ENCODE results near the gene AFAP1.
A peak's percentile ranks its signal among the peaks of the same experiment; 100 is the strongest.

The AFAP1 gene

DNA sequence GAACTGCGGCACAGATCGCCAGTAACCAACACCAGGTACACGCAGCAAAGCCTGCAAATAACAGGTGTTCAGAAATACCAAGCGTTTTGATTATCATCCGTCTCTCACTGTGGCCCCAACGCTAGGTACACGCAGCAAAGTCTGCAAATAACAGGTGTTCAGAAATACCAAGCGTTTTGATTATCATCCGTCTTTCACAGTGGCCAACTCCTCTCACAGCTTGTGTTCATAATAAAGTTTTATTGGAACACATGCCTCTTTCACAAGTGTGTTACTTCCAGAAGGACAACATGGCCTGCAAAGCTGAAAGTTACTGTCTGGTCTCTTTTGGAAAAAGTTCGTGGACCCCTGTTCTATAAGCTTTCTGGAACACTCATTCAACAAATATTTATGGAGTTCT is 153.1 kb downstream of the AFAP1 start:
- no peak for TF ChIP-seq FOXP2 (optimal IDR thresholded peaks at IDR 0.05; ENCODE audit: borderline replicate concordance, extremely low read depth, extremely low read length, insufficient read depth)
- no peak for TF ChIP-seq POLR2AphosphoS5 (IDR thresholded peaks at IDR 0.05; ENCODE audit: low read depth, low read length)
- TF ChIP-seq SIN3A (IDR thresholded peaks at IDR 0.05; ENCODE audit: borderline replicate concordance, insufficient read depth, low read length), result no peak
- TF ChIP-seq, protein P1, sequence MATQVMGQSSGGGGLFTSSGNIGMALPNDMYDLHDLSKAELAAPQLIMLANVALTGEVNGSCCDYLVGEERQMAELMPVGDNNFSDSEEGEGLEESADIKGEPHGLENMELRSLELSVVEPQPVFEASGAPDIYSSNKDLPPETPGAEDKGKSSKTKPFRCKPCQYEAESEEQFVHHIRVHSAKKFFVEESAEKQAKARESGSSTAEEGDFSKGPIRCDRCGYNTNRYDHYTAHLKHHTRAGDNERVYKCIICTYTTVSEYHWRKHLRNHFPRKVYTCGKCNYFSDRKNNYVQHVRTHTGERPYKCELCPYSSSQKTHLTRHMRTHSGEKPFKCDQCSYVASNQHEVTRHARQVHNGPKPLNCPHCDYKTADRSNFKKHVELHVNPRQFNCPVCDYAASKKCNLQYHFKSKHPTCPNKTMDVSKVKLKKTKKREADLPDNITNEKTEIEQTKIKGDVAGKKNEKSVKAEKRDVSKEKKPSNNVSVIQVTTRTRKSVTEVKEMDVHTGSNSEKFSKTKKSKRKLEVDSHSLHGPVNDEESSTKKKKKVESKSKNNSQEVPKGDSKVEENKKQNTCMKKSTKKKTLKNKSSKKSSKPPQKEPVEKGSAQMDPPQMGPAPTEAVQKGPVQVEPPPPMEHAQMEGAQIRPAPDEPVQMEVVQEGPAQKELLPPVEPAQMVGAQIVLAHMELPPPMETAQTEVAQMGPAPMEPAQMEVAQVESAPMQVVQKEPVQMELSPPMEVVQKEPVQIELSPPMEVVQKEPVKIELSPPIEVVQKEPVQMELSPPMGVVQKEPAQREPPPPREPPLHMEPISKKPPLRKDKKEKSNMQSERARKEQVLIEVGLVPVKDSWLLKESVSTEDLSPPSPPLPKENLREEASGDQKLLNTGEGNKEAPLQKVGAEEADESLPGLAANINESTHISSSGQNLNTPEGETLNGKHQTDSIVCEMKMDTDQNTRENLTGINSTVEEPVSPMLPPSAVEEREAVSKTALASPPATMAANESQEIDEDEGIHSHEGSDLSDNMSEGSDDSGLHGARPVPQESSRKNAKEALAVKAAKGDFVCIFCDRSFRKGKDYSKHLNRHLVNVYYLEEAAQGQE (IDR thresholded peaks at IDR 0.05; ENCODE audit: insufficient read depth in 1 of 2, low read depth in 2 of 2, low read length in 2 of 2), result no peak
- TF ChIP-seq TAF1 (IDR thresholded peaks at IDR 0.05; ENCODE audit: borderline replicate concordance, insufficient read depth, low read length), result no peak

DNA sequence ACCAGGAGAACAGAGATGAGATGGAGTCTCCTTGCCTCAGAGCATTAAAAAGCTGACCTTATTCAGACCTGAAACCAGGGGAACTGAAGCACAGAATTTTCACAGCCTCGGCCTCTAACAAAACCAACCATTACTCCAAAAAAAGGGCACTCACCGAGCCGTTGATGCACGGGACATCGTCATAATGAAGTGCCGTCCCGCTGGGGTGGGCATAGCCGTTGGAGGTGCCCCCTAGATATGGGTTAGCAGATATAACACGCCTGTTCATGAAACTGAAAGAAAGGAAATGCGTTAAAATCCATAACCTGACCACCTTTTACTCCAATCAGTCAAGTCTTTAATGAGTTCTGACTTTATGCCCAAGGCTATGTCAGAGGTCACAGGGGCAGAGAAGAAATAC is 153.6 kb downstream of the AFAP1 start:
- no peak for TF ChIP-seq SIN3A (IDR thresholded peaks at IDR 0.05; ENCODE audit: borderline replicate concordance, insufficient read depth, low read length)
- TF ChIP-seq POLR2AphosphoS5 (IDR thresholded peaks at IDR 0.05; ENCODE audit: low read depth, low read length), result no peak
- no peak for TF ChIP-seq FOXP2 (optimal IDR thresholded peaks at IDR 0.05; ENCODE audit: borderline replicate concordance, extremely low read depth, extremely low read length, insufficient read depth)
- no peak for TF ChIP-seq TAF1 (IDR thresholded peaks at IDR 0.05; ENCODE audit: borderline replicate concordance, insufficient read depth, low read length)
- TF ChIP-seq, protein P1 (IDR thresholded peaks at IDR 0.05; ENCODE audit: insufficient read depth in 1 of 2, low read depth in 2 of 2, low read length in 2 of 2), result no peak

DNA sequence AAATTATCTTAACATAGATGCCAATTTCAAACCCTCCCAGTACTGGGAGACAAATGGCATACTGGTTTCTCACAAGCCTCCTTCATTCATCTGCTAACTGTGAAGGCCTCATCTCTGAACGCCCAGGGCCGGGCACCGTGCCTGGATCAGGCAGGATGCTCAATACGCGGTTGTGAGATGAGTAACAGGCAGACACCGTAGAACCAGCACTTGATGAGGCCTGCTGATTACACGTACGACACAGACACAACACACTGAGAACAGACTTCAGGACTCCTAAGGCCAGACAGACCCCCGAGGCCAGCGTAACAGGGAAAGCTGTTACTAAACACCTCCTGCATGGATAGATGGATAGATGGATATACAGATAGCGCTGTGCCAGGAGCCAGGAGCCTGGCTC is 154.6 kb downstream of the AFAP1 start:
- TF ChIP-seq FOXP2 (optimal IDR thresholded peaks at IDR 0.05; ENCODE audit: borderline replicate concordance, extremely low read depth, extremely low read length, insufficient read depth), result peak; percentile 69
- TF ChIP-seq, protein P1 (IDR thresholded peaks at IDR 0.05; ENCODE audit: insufficient read depth in 1 of 2, low read depth in 2 of 2, low read length in 2 of 2), result no peak

DNA sequence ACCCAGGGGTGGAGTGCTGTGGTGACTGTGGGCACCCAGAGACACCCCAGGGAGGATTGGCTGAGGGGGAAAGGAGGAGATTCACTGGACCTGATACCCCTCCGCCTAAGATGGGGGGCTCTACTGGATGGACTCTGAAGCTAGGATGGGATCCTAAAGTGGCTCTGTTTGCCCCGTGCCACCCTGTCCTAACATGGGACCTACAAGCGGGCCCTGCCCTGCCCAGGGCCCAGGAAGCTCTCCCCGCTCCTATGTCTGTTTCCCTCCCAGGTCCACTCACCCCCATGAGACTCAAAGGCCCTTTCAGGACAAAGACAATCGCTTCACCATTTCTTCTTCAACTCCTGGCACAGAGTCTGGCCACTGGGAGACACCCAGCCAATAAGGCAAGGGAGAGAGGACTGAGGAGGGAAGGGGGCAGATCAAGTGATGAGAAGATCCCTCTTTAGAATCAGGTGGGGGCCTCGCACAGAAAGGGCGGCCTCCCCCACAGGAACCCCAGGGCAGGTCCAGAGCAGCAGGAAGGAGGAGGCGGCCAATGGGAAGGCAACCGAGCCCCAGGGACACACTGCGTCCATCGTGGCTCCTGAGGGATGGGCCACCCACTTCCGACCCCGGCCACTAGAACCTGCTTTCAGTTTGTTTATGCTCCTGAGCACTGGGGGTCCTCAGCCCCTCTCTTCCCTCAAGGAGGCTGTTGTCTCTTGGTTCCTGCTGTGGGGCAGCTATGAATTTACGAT is 155.4 kb downstream of the AFAP1 start:
- TF ChIP-seq FOXP2 (optimal IDR thresholded peaks at IDR 0.05; ENCODE audit: borderline replicate concordance, extremely low read depth, extremely low read length, insufficient read depth), result no peak
- TF ChIP-seq TAF1 (IDR thresholded peaks at IDR 0.05; ENCODE audit: borderline replicate concordance, insufficient read depth, low read length), result no peak
- TF ChIP-seq POLR2AphosphoS5 (IDR thresholded peaks at IDR 0.05; ENCODE audit: low read depth, low read length), result no peak

DNA sequence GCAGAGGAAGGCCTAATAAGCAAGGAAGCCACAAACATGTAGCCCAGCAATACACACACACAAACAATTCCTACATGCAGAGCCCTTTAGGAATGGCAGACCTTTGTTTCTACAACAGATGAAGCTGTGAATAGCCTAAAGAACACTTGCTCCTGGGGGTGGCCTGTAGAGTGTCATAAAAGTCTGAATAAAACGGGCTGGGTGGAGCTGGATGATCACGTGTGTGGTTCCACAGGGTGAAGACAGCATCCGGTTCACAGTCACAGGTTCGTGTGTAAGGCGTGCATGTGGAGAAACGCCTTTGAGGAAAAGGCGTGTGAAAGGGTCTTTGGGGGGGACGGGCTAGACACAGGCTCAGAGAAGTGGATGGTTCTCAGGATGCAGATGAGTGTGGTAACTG is 156.1 kb downstream of the AFAP1 start:
- no peak for TF ChIP-seq SIN3A (IDR thresholded peaks at IDR 0.05; ENCODE audit: borderline replicate concordance, insufficient read depth, low read length)
- no peak for TF ChIP-seq TAF1 (IDR thresholded peaks at IDR 0.05; ENCODE audit: borderline replicate concordance, insufficient read depth, low read length)
- no peak for TF ChIP-seq FOXP2 (optimal IDR thresholded peaks at IDR 0.05; ENCODE audit: borderline replicate concordance, extremely low read depth, extremely low read length, insufficient read depth)
- no peak for TF ChIP-seq POLR2AphosphoS5 (IDR thresholded peaks at IDR 0.05; ENCODE audit: low read depth, low read length)
- TF ChIP-seq, protein P1 (IDR thresholded peaks at IDR 0.05; ENCODE audit: insufficient read depth in 1 of 2, low read depth in 2 of 2, low read length in 2 of 2), result no peak

Measured in PFSK-1 (cell line).